ENCODE data around the gene HPS1. TPM values are rescaled to one million over a fixed set of nuclear protein-coding genes. Genes with fewer than 3 reads are reported as not detected.

Gene HPS1
- total RNA-seq, 1 donor from 2014 or later: 62.1 TPM

DNA sequence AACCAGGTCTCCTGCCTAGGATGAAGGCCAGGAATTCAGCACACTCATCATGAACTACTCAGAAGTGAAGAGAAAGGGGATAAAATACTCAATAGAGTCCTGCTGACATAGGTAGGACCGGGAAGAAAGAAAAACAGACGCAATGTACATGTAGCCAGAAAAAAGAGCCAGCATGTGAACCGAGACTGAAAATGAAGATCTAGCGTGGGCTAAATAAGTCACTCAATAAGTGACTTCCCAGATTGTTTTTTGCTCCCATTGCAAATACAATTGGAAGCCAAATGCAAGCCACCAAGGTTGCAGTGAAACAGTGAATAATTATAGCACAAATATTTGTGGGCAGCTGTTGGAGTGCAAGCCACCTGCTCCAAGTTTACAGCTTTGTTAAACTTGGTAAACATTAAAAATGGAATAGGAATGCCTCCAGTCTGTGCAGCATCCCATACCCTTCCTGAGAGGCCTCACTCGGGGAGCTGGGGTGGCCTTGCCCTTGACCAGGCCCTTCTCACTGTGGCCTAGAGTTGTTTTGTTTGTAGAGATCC lies 34.7 kb upstream of the HPS1 start:
- Histone ChIP-seq H3K4me3 (no peak overlapping the region), H3K4me1 (peaks cover 24% of the 10 kb centered on the region), H3K36me3 (no peaks in the 10 kb centered on the region), H3K27me3 (no peaks in the 10 kb centered on the region), H3K27ac (peak overlapping the region; percentile 57), H3K9me3 (no peaks in the 10 kb centered on the region)
- TF ChIP-seq POLR2A (IDR thresholded peaks at IDR 0.05) (no peak), POLR2AphosphoS5 (IDR thresholded peaks at IDR 0.05; ENCODE audit: insufficient read depth in 1 of 2, low read depth in 1 of 2) (no peak)
- TF ChIP-seq, protein P1, sequence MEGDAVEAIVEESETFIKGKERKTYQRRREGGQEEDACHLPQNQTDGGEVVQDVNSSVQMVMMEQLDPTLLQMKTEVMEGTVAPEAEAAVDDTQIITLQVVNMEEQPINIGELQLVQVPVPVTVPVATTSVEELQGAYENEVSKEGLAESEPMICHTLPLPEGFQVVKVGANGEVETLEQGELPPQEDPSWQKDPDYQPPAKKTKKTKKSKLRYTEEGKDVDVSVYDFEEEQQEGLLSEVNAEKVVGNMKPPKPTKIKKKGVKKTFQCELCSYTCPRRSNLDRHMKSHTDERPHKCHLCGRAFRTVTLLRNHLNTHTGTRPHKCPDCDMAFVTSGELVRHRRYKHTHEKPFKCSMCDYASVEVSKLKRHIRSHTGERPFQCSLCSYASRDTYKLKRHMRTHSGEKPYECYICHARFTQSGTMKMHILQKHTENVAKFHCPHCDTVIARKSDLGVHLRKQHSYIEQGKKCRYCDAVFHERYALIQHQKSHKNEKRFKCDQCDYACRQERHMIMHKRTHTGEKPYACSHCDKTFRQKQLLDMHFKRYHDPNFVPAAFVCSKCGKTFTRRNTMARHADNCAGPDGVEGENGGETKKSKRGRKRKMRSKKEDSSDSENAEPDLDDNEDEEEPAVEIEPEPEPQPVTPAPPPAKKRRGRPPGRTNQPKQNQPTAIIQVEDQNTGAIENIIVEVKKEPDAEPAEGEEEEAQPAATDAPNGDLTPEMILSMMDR (IDR thresholded peaks at IDR 0.05): no peak
- intact Hi-C loops (cut with DNase I): no loop called here
- DNase-seq (ENCODE audit: extremely low spot score in 2 of 2): no peak

DNA sequence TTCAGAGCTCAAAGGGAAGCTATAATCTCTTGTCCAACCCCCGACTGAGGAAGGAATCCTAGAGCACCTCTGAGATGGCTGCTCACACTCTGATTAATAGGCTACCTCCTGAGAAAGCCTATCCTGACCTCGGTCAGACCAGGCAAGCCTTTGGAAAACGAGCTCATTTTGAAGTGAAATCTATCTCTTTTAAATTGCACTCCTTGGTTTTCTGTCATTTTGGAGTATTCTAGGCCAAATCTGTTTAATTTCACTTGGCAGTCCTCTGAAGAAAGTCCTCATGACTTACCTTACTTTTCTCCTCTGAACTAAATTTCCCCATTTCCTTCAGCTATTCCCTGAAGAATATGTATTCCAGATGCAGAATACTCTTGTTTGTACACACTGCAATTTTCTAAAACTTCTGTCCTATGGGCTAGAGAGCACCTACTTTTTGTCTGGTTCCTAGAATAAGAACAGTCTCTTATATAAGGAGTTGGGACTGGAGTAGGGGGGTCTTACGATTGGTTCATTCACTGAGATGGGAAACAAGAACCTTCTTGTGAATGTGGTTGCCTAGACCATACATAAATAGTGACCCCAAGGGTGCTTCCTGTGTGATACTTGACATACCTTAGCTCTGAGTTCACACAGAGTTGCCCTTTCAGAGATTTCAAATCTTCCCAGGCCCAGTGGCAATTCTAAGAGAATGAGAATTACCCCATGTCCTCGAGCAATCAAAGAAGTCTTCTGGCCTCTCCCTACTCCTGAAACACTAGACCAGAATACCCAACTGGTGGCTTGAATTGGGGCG lies 31.9 kb upstream of the HPS1 start:
- DNase-seq (ENCODE audit: extremely low spot score in 2 of 2): no peak
- intact Hi-C loops (cut with DNase I): no loop called here

DNA sequence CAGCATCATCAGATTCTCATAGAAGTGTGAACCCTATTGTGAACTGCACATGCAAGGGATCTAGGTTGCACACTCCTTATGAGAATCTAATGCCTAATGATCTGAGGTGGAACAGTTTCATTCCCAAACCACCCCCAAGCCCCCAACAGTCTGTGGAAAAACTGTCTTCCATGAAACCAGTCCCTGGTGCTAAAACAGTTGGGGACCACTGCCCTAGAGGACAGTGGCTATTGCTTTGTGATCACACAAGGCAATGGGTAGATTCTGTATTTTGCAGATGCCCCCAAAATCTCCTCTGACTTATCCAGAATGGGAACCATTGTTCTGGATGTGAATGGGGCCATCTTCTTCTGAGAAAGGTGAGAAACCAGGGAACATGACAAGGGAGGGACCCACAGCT lies 31.1 kb upstream of the HPS1 start:
- H3K27ac ChIP-seq: no peak overlapping the region
- no peak overlapping the region for H3K4me3 ChIP-seq
- peaks cover 11% of the 10 kb centered on the region for H3K4me1 ChIP-seq
- TF ChIP-seq, protein P1 (IDR thresholded peaks at IDR 0.05): no peak
- TF ChIP-seq POLR2AphosphoS5 (IDR thresholded peaks at IDR 0.05; ENCODE audit: insufficient read depth in 1 of 2, low read depth in 1 of 2) (no peak), POLR2A (IDR thresholded peaks at IDR 0.05) (no peak)
- H3K36me3 ChIP-seq: no peaks in the 10 kb centered on the region
- H3K27me3 ChIP-seq: no peaks in the 10 kb centered on the region
- no peak for DNase-seq (ENCODE audit: extremely low spot score in 2 of 2)
- intact Hi-C loops (cut with DNase I): no loop called here
- H3K9me3 ChIP-seq: no peaks in the 10 kb centered on the region

More for the DNA sequence above, 31.9 kb upstream of the HPS1 start:
- TF ChIP-seq, protein P1 (IDR thresholded peaks at IDR 0.05): no peak
- TF ChIP-seq POLR2A (IDR thresholded peaks at IDR 0.05) (no peak), POLR2AphosphoS5 (IDR thresholded peaks at IDR 0.05; ENCODE audit: insufficient read depth in 1 of 2, low read depth in 1 of 2) (no peak)
- no peak overlapping the region for H3K27ac ChIP-seq
- peaks cover 11% of the 10 kb centered on the region for H3K4me1 ChIP-seq
- H3K27me3 ChIP-seq: no peaks in the 10 kb centered on the region
- no peaks in the 10 kb centered on the region for H3K36me3 ChIP-seq
- no peaks in the 10 kb centered on the region for H3K9me3 ChIP-seq
- no peak overlapping the region for H3K4me3 ChIP-seq

DNA sequence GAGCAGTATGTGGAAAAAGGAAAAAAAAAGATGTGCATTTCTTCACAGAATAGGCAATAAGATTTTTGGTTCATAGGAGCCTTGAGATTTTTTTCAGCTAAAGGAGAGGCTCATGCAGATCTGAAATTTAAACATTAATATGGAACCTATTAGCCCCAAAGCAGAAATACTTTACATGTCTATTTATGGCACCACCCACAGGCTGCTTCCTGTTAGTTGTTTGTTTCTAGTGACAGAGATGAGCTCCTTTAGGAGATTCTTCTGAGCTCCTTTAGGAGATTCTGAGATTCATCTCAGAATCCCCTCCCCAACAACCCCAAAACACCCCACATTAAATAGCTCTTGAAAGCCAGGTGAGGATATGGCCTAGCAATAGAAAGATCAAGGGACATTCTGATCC lies 27.9 kb upstream of the HPS1 start:
- Histone ChIP-seq H3K27ac (no peak overlapping the region), H3K4me1 (peaks cover 8% of the 10 kb centered on the region), H3K4me3 (no peak overlapping the region), H3K9me3 (no peaks in the 10 kb centered on the region), H3K36me3 (no peaks in the 10 kb centered on the region), H3K27me3 (no peaks in the 10 kb centered on the region)
- no peak for DNase-seq (ENCODE audit: extremely low spot score in 2 of 2)
- intact Hi-C loops (cut with DNase I): no loop called here
- TF ChIP-seq, protein P1 (IDR thresholded peaks at IDR 0.05): no peak
- TF ChIP-seq POLR2A (IDR thresholded peaks at IDR 0.05): no peak
- no peak for TF ChIP-seq POLR2AphosphoS5 (IDR thresholded peaks at IDR 0.05; ENCODE audit: insufficient read depth in 1 of 2, low read depth in 1 of 2)

DNA sequence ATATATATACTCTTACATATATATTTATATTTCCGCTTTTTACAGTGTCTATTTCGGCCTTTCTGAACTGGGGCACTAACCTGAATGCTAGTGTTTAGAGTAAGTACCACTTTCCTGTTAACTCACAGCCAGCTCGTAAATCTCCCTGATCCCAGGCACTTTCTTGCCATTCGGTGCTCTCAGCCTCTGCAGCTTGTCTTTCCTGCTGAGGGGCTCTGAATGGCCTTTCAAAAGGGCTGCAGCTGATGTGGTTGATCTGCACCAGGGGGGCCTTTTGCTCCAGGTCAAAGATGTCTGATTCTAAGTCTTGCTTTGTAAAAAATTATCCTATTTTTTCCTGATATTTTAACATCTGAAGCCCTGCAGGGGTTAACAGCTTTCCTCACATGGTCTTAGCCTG lies 25.5 kb upstream of the HPS1 start:
- intact Hi-C loops (cut with DNase I): no loop called here
- H3K27ac ChIP-seq: no peak overlapping the region
- no peaks in the 10 kb centered on the region for H3K9me3 ChIP-seq
- TF ChIP-seq POLR2A (IDR thresholded peaks at IDR 0.05) (no peak), POLR2AphosphoS5 (IDR thresholded peaks at IDR 0.05; ENCODE audit: insufficient read depth in 1 of 2, low read depth in 1 of 2) (no peak)
- TF ChIP-seq, protein P1 (IDR thresholded peaks at IDR 0.05): no peak
- H3K27me3 ChIP-seq: no peaks in the 10 kb centered on the region
- no peaks in the 10 kb centered on the region for H3K36me3 ChIP-seq
- peaks cover 25% of the 10 kb centered on the region for H3K4me1 ChIP-seq
- H3K4me3 ChIP-seq: no peak overlapping the region
- no peak for DNase-seq (ENCODE audit: extremely low spot score in 2 of 2)
